Measurements from ENCODE around the gene CTRB1.
"Not testable (repeated sequence)": the region's sequence is repeated elsewhere in the genome, so short reads cannot be mapped to it uniquely, and the experiment has no call there.

DNA sequence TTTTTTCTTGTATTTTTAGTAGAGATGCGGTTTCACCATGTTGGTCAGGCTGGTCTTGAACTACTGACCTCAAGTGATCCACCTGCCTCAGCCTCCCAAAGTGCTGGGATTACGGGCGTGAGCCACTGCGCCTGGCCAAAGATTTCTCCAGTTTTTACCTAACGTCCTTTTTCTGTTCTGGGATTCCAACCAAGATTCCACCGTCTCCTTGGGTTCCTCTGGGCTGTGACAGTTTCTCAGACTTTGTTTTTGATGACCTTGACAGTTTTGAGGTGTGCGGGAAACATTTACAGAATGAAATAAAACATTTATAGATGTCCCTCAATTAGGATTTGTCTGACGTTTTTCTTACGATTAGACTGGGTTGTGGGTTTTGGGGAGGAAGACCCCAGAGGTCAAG is 50.6 kb downstream of the CTRB1 start:
- TF ChIP-seq, protein P1, sequence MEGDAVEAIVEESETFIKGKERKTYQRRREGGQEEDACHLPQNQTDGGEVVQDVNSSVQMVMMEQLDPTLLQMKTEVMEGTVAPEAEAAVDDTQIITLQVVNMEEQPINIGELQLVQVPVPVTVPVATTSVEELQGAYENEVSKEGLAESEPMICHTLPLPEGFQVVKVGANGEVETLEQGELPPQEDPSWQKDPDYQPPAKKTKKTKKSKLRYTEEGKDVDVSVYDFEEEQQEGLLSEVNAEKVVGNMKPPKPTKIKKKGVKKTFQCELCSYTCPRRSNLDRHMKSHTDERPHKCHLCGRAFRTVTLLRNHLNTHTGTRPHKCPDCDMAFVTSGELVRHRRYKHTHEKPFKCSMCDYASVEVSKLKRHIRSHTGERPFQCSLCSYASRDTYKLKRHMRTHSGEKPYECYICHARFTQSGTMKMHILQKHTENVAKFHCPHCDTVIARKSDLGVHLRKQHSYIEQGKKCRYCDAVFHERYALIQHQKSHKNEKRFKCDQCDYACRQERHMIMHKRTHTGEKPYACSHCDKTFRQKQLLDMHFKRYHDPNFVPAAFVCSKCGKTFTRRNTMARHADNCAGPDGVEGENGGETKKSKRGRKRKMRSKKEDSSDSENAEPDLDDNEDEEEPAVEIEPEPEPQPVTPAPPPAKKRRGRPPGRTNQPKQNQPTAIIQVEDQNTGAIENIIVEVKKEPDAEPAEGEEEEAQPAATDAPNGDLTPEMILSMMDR (IDR thresholded peaks at IDR 0.05): not testable (repeated sequence)
- not testable (repeated sequence) for TF ChIP-seq ZFX (IDR thresholded peaks at IDR 0.05; ENCODE audit: borderline replicate concordance)
